Glutamatergic neuron (in vitro differentiated cells): ENCODE results near the gene PTPRT. TPM values are rescaled to one million over a fixed set of nuclear protein-coding genes. Genes with fewer than 3 reads are reported as not detected.

ENCODE experiments used
- DNase-seq: peaks from one replicate; pipeline ENCODE4 v3.0.0; 2022
- H3K27ac Mint-ChIP-seq: one replicate; pipeline ENCODE4 v1.8.0; 2020; ENCODE audit warnings: mild to moderate bottlenecking, mixed read lengths, inconsistent platforms; ENCODE audit not compliant: unreplicated experiment
- H3K27me3 Mint-ChIP-seq: one replicate; pipeline ENCODE4 v1.8.0; 2020; ENCODE audit warnings: mild to moderate bottlenecking, moderate library complexity, mixed read lengths, inconsistent platforms; ENCODE audit not compliant: unreplicated experiment
- H3K36me3 Mint-ChIP-seq: one replicate; pipeline ENCODE4 v1.8.0; 2020; ENCODE audit warnings: mild to moderate bottlenecking, mixed read lengths, inconsistent platforms; ENCODE audit not compliant: unreplicated experiment
- H3K4me1 Mint-ChIP-seq: one replicate; pipeline ENCODE4 v1.8.0; 2020; ENCODE audit warnings: mild to moderate bottlenecking, low read depth, mixed read lengths, inconsistent platforms; ENCODE audit not compliant: unreplicated experiment
- H3K4me3 Mint-ChIP-seq: one replicate; pipeline ENCODE4 v1.8.0; 2020; ENCODE audit warnings: mild to moderate bottlenecking, mixed read lengths, inconsistent platforms; ENCODE audit not compliant: unreplicated experiment
- H3K9me3 Mint-ChIP-seq: one replicate; pipeline ENCODE4 v1.8.0; 2020; ENCODE audit warnings: mild to moderate bottlenecking, moderate library complexity, mixed read lengths, inconsistent platforms; ENCODE audit not compliant: unreplicated experiment
- total RNA-seq: library from RNA; stranded (reverse); fragmentation: NEBNext Ultra II Directional; extraction: Animal tissue kit (Norgen Biotek cat#: 25700); gene quantifications from one replicate; pipeline ENCODE4 v1.2.1, GENCODE V29; 2021; ENCODE audit not compliant: unreplicated experiment
- TF ChIP-seq, protein P1 (sequence below): fragments of 200-600 bp; sonication (generic); IDR thresholded peaks from one replicate; pipeline ENCODE4 v1.5.0; 2021; ENCODE audit not compliant: partially characterized antibody, unreplicated experiment

Gene PTPRT
- total RNA-seq, 1 donor from 2014 or later, result 1.9 TPM

DNA sequence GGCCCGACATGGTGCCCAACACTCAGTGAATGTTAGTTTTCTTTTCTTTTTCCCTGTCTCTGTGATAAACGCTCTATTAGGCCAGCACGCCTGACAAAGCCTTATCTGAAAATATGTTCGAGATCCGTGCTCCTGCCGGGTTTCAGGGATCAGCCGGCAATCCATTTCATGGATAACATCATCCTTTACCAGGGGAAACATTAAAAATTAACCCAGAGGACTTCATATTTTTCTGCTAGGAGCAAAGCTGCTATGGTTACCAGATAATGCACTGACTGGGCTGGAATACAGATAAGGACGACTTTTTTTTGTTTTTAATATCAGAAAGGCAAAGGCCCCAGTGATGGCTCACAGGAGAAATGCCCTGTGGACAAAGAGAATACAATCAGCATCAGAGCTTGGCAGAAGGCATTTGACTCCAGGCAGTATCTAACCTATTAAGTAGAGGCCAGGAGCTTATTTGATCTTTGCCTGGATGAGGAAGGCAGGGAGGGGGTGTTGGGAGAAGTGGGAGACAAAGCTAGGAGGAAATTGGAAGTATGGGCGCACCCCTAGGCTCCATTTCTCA, 1089.5 kb downstream of the PTPRT start:
- Mint-ChIP-seq H3K9me3 (peaks cover 3% of the 10 kb centered on the region), H3K4me3 (no peak overlapping the region), H3K27ac (no peak overlapping the region), H3K36me3 (no peaks in the 10 kb centered on the region), H3K4me1 (peaks cover 3% of the 10 kb centered on the region), H3K27me3 (no peaks in the 10 kb centered on the region)
- no peak for DNase-seq
- TF ChIP-seq, protein P1, sequence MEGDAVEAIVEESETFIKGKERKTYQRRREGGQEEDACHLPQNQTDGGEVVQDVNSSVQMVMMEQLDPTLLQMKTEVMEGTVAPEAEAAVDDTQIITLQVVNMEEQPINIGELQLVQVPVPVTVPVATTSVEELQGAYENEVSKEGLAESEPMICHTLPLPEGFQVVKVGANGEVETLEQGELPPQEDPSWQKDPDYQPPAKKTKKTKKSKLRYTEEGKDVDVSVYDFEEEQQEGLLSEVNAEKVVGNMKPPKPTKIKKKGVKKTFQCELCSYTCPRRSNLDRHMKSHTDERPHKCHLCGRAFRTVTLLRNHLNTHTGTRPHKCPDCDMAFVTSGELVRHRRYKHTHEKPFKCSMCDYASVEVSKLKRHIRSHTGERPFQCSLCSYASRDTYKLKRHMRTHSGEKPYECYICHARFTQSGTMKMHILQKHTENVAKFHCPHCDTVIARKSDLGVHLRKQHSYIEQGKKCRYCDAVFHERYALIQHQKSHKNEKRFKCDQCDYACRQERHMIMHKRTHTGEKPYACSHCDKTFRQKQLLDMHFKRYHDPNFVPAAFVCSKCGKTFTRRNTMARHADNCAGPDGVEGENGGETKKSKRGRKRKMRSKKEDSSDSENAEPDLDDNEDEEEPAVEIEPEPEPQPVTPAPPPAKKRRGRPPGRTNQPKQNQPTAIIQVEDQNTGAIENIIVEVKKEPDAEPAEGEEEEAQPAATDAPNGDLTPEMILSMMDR, result no peak

DNA sequence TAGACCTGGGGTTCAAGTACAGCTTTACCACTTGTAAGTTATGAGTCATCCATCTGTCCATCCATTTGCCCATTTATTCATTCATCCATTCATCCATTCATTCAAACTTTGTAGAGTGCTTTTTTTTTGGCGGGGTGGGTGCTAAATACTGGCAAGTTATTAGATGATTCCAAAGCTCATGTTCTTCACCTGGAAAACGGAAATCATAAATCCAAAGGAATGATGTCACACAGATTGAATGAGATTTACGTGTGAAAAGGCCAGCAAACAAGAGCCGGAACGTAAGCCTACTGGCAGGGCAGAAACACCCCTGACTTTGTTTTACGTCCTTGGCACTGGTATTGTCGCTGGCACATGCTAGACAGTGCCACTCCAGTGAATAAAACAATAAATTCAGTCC, 1090.6 kb downstream of the PTPRT start:
- H3K27me3 Mint-ChIP-seq, result no peaks in the 10 kb centered on the region

DNA sequence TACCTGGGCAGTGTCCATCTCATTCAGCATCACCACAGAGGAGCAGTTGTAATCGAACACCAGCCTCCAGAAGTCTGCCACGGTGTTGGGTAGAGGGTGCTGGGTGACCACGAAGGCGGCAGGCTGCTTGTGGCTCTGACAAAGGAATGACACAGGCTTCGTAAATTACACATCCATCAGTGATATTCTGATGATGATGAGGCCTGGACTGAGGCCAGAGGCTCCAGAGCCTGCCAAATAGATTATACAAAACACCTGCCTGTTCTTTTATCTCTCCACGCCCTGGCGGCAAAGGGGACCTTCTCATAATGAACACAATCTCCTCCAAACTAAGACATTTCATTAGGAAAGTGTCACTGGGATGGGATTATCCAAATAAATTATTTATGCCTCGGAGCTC, 1091.3 kb downstream of the PTPRT start:
- Mint-ChIP-seq H3K27me3 (no peaks in the 10 kb centered on the region), H3K4me3 (no peak overlapping the region), H3K36me3 (no peaks in the 10 kb centered on the region), H3K9me3 (peaks cover 3% of the 10 kb centered on the region), H3K27ac (no peak overlapping the region), H3K4me1 (peaks cover 3% of the 10 kb centered on the region)
- DNase-seq, result no peak
- TF ChIP-seq, protein P1, result no peak

More for the DNA sequence above, 1090.6 kb downstream of the PTPRT start:
- Mint-ChIP-seq H3K4me1 (peaks cover 3% of the 10 kb centered on the region), H3K36me3 (no peaks in the 10 kb centered on the region), H3K9me3 (peaks cover 3% of the 10 kb centered on the region), H3K4me3 (no peak overlapping the region), H3K27ac (no peak overlapping the region)
- TF ChIP-seq, protein P1, result no peak
- no peak for DNase-seq

DNA sequence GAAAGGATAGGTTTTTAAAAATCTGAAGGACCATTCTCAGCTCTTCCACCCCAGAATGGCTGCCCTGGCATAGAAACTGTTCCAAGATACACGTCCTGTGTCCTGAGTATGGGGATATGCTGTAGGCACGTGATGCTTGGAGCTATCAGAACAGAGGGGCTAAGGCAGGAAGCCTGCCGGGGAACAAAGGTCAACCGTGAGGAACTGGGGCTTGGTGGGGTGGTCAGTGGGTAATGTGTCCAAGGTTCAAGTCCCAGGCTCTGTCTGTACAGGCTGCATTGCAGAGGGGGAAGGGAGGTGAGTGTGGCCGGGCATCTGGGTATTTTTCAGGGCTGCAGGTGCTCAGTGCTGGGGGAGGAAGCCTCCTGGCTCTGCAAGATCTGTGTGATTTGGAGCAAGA, 1092.0 kb downstream of the PTPRT start:
- Mint-ChIP-seq H3K27me3 (no peaks in the 10 kb centered on the region), H3K36me3 (no peaks in the 10 kb centered on the region), H3K4me1 (peaks cover 3% of the 10 kb centered on the region), H3K9me3 (peaks cover 3% of the 10 kb centered on the region), H3K27ac (no peak overlapping the region), H3K4me3 (no peak overlapping the region)
- DNase-seq, result no peak
- TF ChIP-seq, protein P1, result no peak

DNA sequence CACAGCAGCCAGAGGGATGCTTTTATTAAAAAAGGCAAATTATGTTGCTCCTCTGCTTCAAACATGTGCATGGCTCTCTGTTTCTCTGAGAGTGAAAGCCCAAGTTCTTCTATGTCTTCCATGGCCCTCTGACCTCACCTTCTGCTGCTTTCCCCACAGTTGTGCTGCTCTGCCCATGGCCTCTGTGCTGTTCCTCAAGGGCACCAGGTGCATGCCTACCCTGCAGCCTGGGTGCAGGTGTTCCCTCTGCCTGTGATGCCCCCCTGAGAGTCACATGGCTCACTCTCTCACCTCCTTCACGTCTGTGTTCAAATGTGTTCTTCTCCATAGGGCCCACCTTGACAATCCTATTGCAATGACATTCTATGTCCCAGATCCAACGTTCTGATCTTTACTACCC, 1094.5 kb downstream of the PTPRT start:
- no peak for DNase-seq
- H3K27ac Mint-ChIP-seq, result no peak overlapping the region

More for the DNA sequence above, 1094.5 kb downstream of the PTPRT start:
- H3K36me3 Mint-ChIP-seq, result no peaks in the 10 kb centered on the region
- peaks cover 1% of the 10 kb centered on the region for H3K9me3 Mint-ChIP-seq
- no peak overlapping the region for H3K4me3 Mint-ChIP-seq
- peaks cover 3% of the 10 kb centered on the region for H3K4me1 Mint-ChIP-seq
- TF ChIP-seq, protein P1, result no peak
- no peaks in the 10 kb centered on the region for H3K27me3 Mint-ChIP-seq
